Left lobe of liver (tissue), 2 donors: ENCODE data around the gene MROH2A. TPM values are rescaled to one million over a fixed set of nuclear protein-coding genes. Genes with fewer than 3 reads are reported as not detected.

Experiments
- ATAC-seq: fragments of 200-7000 bp; cut with Tn5 transposase; one replicate; pipeline ENCODE4 v1.9.1; 2020; ENCODE audit warnings: mild to moderate bottlenecking, moderate library complexity
- DNase-seq: peaks from one replicate; pipeline ENCODE4 v3.0.0-alpha.2; 2020; ENCODE audit warnings: low spot score
- total RNA-seq: library from RNA; stranded (reverse); gene quantifications from one replicate; pipeline ENCODE4 v1.2.1, GENCODE V29; 2021
- donor health status: DM: no; HTN: no; CAD: no; lungs with moderate emphysema.
- donor health status: DM: no; HTN: yes; CAD: no.

Gene MROH2A
- total RNA-seq, 1 donor from 2014 or later = 6.6 TPM

DNA sequence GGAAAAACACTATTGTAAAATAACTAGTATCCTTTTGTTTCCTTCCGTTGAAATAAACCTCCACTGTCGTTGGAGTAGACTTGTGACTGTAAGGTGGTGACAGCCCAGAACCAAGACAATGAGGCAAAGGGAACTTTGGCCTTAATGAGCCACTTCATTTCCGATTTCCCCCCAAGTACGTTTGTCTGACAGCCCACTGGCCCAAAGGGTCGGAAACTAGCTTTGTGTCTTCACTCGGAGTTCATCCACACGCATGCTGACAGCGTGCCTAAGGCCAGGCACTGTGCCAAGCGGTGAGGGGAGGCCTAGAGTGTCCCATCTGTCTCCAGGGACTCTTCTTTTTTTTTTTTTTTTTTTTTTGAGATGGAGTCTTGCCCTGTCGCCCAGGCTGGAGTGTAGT, 55.2 kb downstream of the MROH2A start:
- DNase-seq = peak; percentile 45

DNA sequence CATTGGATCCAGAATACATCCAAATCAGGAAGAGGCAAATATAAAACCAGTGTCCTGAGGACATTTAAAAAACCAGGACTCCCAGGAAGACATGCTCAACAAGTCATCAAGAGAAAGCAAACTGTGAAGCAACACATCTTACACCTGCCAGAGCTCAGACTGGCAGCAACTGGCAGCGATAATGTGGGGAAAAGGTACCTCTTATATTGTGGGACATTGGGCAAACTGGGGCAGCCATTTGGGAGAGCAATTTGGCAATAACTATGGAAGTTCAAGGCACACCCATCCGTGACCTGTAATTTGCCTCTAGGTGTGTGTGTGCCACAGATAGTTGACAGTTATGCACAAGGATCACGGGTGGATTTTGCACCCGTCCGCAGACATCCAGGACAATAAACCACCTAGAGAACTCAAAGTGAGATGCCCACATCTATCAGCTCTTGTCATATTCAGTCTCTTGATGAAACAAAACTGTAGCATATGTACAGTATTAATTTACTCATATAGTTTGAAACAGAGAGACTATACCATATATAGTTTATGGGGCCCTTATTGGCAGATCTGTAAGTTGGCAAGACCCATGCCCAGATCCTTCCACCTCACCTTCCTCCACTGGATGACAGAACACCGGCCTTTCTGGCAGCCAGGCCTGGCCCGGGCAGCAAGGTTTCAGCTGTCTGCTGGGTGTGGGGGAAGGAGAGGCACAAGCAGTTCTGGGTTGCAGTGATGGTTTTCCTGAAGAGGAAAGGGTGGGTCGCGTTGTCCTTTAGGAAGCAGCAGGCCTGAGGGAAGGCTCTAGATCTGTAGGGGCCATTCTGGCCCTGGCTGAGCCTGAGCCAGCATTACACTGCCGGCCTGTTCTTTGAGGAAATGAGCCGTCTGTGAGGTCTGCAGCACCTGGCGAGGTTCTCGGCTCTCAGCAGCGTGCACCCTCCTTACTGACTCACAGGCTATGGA, 57.4 kb downstream of the MROH2A start:
- ATAC-seq = peak; percentile 67
- DNase-seq = peak; percentile 56

More for the DNA sequence above, 55.2 kb downstream of the MROH2A start:
- no peak for ATAC-seq

DNA sequence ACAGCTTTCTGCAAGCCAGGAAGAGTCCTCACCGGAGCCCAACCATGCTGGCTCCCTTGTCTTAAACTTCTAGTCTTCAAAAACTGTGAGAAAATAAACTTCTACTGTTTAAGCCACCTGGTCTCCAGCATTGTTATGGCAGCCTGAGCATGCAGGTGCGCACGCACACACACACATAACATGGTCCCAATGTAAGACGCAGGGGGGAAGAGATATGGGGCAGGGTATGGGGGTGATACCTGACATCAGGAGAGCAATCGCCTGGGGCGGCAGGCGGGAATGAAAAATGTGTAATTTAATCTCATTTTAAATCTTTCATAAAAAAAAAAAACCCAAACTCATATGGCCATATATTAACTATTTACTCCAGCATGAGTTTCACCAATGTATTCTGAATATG, 58.2 kb downstream of the MROH2A start:
- ATAC-seq (no peak), DNase-seq (no peak)

GRCh38 chr2:233837694-233838229, 59.6 kb downstream of the MROH2A start:
- no peak for ATAC-seq
- no peak for DNase-seq

- DNase-seq = peak; percentile 37
Observed at GRCh38 chr2:233838251-233838650, 60.1 kb downstream of the MROH2A start.

DNA sequence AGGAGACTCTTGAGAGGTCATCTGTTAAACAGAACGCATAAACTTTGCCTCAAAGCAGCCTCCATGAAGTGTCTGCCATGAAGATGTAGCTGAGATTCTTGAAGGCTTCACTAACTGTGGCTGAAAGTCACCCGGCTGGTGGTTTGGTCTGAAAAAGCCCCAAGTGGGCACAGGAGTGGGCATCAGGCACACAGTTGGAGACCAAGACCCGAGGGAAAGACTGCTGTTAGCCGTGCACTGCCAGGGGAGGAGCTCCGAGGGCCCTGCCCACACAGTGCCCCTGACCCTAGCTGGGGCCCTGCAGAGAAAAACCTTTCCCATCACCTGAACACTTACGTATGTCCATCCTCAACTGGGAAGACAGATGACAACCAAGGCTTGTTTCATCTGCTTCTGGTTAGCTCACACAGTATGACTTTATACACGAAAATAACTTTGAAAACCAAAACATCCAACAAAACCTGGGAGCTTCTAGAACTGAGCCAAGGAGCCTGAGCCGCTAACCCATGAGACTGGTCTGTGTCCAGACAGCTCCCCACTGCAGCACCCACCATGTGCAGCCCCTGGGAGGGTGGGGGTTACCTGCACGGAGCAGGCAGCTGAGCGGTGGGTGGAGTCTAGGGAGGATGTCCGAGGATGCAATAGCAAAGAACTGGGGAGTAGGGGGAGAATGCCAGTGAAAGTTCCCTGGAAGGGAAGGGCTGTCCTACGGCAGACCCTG, 60.8 kb downstream of the MROH2A start:
- DNase-seq (peak; percentile 31), ATAC-seq (no peak)

More at GRCh38 chr2:233838251-233838650, 60.1 kb downstream of the MROH2A start:
- no peak for ATAC-seq

DNA sequence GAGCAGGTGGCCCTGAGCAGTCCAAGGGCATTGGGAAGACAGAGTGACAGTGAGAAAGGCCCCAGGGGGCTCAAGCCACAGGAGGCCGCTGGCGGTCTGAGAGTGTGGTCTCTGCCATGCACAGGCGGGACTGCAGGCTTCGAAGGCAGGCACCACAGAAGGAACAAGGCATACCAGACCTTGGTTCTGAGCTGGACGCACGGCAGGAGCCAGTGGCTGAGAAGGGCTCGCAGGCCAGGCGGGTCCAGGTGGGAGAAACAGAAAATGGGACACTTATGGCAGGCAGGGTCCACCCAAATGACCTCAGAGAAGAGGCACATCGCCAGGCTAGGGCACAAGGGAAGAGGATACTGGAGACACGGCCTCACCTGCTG, 61.3 kb downstream of the MROH2A start:
- ATAC-seq (no peak), DNase-seq (peak; percentile 29)

DNA sequence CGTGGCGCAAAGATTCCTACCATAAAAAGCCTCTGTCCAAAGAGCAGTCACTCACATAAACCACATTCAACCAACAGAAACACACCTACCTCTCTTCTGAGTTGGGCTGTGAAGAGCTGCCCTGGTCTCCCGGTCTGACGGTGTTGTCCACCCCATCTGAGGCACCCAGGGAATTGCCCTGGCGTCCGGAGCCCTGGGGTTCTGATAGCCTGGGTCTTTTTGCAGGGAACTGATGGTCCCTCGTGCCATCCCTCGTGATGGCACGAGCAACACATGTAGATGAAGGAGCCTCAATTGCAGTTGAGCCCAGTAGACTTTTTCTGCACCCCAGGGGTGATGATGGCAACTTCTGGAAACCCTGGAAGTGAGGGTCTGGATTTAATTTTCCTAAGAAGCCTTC, 62.4 kb downstream of the MROH2A start:
- DNase-seq (no peak), ATAC-seq (no peak)

GRCh38 chr2:233841183-233841582, 63.1 kb downstream of the MROH2A start:
- DNase-seq = no peak
- ATAC-seq = no peak

DNA sequence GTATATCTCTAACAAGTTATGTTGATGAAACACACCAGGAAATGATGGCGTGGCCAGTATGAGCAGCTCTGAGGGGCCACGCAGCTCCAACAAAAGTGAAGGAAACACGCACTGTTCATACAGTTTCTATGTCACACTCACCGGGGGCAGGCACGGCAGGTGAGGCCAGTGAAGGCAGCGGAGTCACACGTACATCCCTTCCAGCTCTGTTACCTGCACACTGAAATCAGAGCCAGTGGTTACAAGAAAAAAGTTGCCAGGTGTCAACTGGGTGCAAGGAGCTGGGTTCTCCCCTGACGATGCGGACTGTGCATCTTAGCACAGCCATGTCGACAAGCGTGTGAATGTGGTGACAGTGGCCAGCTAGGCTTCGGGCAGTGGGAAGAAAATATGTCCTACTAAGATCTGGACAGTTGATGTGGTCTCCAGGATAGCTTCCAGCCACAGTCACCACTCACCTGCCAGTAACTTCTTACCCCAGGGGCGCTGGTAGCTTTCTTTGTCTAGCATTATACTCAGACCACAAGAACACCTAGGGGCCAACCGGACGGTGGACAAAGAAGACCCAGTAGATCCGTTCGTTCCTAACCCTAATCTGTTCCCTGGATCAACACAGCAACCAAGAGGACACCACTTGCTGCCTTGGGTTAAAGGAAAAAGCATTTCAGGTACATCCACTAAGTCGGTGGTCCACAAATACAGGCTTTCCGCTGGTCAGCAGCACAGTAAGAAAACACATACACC, 66.1 kb downstream of the MROH2A start:
- ATAC-seq (no peak), DNase-seq (peak; percentile 21)

GRCh38 chr2:233844836-233845235, 66.7 kb downstream of the MROH2A start:
- DNase-seq = no peak
- no peak for ATAC-seq

- DNase-seq (no peak), ATAC-seq (no peak)
Observed at GRCh38 chr2:233845301-233846060, 67.4 kb downstream of the MROH2A start.

- ATAC-seq (no peak), DNase-seq (no peak)
Observed at GRCh38 chr2:233846387-233847247, 68.5 kb downstream of the MROH2A start.

GRCh38 chr2:233847248-233847898, 69.2 kb downstream of the MROH2A start:
- DNase-seq = peak; percentile 33

DNA sequence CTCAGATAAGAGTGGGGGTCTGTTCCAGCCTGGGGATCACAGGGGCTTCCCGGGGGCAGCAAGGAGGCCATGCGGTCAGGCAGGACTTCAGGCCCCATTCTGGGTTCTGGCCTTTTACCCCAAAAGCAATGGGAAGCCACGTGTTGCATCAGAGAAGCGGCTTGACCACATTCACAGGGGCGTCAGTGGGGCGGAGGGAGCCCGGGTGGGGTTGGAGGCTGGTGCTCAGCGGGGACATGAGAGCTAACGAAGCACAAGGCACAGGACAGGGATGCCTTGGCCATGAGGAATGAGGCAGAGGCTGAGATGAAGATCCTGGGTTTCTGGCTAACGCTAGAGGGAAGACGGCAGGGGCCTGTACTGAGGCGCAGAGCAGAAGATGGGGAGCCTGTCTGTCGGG, 70.1 kb downstream of the MROH2A start:
- DNase-seq = peak; percentile 38

More at GRCh38 chr2:233847248-233847898, 69.2 kb downstream of the MROH2A start:
- ATAC-seq = no peak

DNA sequence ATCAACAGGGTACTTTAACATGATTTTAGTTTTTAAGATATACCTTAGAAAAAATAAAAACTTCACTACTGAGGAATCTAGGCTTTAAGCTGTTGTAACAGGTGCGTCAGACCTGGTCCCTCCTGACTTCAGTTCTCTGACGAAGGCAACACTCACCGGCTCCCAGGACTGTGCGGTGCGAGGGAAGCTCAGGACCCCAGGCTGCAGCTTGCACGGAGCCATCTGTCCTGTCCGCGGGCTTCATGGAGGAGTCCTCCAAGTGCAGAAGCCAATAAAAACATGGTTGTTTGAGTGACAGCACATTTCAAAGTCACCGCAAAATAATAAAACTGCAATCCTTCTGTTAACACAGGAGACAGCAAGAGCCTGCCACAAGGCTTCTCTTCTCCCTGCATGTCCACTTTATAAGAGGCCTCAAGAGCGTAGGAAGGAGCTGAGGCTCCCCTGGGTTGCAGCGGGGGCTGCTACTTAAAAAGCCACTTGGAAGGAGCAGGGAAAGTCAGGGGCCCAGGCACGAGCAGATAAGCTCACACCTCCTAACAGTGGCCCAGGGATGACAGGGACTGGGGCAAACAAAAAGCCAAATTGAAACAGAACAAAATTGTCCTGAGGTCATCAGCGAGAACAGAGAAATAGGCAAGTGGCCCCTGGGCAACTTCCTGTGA, 71.6 kb downstream of the MROH2A start:
- no peak for DNase-seq
- ATAC-seq = no peak

More for the DNA sequence above, 70.1 kb downstream of the MROH2A start:
- no peak for ATAC-seq

GRCh38 chr2:233850745-233851144, 72.6 kb downstream of the MROH2A start:
- DNase-seq (no peak), ATAC-seq (no peak)

DNA sequence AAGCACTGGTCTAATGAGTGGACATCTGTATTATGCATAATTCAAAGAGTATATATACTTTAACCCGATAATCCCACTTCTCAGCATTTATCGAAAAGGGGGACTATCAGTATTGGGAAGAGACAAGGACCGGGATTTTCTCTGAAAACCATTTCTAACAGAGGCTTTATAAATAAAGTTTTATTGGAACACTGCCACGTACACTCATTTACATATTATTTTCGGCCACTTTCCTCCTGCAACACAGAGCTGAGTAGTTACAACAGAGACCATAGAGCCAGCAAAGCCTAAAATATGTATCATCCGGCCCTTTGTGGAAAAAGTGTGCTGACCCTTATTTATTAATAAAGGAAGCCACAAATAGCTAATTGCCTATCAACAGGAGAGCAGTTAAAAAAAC, 73.0 kb downstream of the MROH2A start:
- DNase-seq (no peak), ATAC-seq (no peak)
